Smooth muscle cell (in vitro differentiated cells): Measurements from ENCODE around the gene CROCC. TPM values are rescaled to one million over a fixed set of nuclear protein-coding genes. Genes with fewer than 3 reads are reported as not detected.

Source experiments
- DNase-seq: peaks from one replicate; lab custom pipeline; 2025; ENCODE audit not compliant: unreplicated experiment; lab: John Stamatoyannopoulos, UW
- H2AFZ ChIP-seq: fragments of 200-600 bp; sonication (generic); 2 replicates; pipeline ENCODE4 v1.6.0; 2016; ENCODE audit warnings: antibody characterized with exemption, low read depth, mild to moderate bottlenecking
- H3F3A ChIP-seq: fragments of 200-600 bp; sonication (generic); 2 replicates; pipeline ENCODE4 v1.6.0; 2017; ENCODE audit warnings: antibody characterized with exemption, low read depth
- H3K27ac ChIP-seq: fragments of 200-600 bp; sonication (generic); 2 replicates; pipeline ENCODE4 v1.5.1; 2016; ENCODE audit warnings: low read depth, mild to moderate bottlenecking
- H3K27me3 ChIP-seq: fragments of 200-600 bp; sonication (generic); 2 replicates; pipeline ENCODE4 v1.6.1; 2016; ENCODE audit warnings: low read depth, mild to moderate bottlenecking
- H3K36me3 ChIP-seq: fragments of 200-600 bp; sonication (generic); 2 replicates; pipeline ENCODE4 v1.5.1; 2016; ENCODE audit warnings: low read depth
- H3K4me1 ChIP-seq: fragments of 200-600 bp; sonication (generic); 2 replicates; pipeline ENCODE4 v1.5.1; 2016; ENCODE audit warnings: low read depth
- H3K4me2 ChIP-seq: fragments of 200-600 bp; sonication (generic); 2 replicates; pipeline ENCODE4 v1.6.0; 2016; ENCODE audit warnings: mild to moderate bottlenecking
- H3K4me3 ChIP-seq: fragments of 200-600 bp; sonication (generic); 2 replicates; pipeline ENCODE4 v1.5.1; 2016; ENCODE audit warnings: mild to moderate bottlenecking
- H3K79me2 ChIP-seq: fragments of 200-600 bp; sonication (generic); 2 replicates; pipeline ENCODE4 v1.6.0; 2016; ENCODE audit warnings: low read depth, mild to moderate bottlenecking
- H3K9ac ChIP-seq: fragments of 200-600 bp; sonication (generic); 2 replicates; pipeline ENCODE4 v1.6.0; 2016; ENCODE audit warnings: low read depth
- H3K9me3 ChIP-seq: fragments of 200-600 bp; sonication (generic); replicated peaks from 2 replicates; pipeline ENCODE4 v1.5.1; 2016; ENCODE audit warnings: low read depth
- H4K20me1 ChIP-seq: fragments of 200-600 bp; sonication (generic); 2 replicates; pipeline ENCODE4 v1.6.0; 2016; ENCODE audit warnings: low read depth
- WGBS: methylation state at CpG from one replicate; pipeline ENCODE4 v1.1.7; 2016; ENCODE audit warnings: low lambda C conversion rate; 5-methylcytosine and 5-hydroxymethylcytosine counted together
- polyA plus RNA-seq: library from polyadenylated mRNA; unstranded; fragments of >200 nt; fragmentation: Nextera tagmentation; extraction: Ambion mirVana; gene quantifications from 2 replicates; pipeline ENCODE4 v1.2.1, GENCODE V29; 2016
- total RNA-seq: library from RNA; depleted of rRNA; stranded (reverse); fragments of >200 nt; gene quantifications from 2 replicates; pipeline ENCODE4 v1.2.3, GENCODE V29; 2014
- TF ChIP-seq, protein P1 (sequence below): fragments of 200-600 bp; sonication (generic); IDR thresholded peaks from 2 replicates; pipeline ENCODE4 v1.5.1; 2017; ENCODE audit warnings: borderline replicate concordance, mild to moderate bottlenecking, antibody characterized with exemption; ENCODE audit not compliant: insufficient read depth, poor library complexity, severe bottlenecking

The CROCC gene
- total and polyA plus RNA-seq, 2 experiments from 2014 or later, result 19.7 to 24.0 TPM

- TF ChIP-seq, protein P1, sequence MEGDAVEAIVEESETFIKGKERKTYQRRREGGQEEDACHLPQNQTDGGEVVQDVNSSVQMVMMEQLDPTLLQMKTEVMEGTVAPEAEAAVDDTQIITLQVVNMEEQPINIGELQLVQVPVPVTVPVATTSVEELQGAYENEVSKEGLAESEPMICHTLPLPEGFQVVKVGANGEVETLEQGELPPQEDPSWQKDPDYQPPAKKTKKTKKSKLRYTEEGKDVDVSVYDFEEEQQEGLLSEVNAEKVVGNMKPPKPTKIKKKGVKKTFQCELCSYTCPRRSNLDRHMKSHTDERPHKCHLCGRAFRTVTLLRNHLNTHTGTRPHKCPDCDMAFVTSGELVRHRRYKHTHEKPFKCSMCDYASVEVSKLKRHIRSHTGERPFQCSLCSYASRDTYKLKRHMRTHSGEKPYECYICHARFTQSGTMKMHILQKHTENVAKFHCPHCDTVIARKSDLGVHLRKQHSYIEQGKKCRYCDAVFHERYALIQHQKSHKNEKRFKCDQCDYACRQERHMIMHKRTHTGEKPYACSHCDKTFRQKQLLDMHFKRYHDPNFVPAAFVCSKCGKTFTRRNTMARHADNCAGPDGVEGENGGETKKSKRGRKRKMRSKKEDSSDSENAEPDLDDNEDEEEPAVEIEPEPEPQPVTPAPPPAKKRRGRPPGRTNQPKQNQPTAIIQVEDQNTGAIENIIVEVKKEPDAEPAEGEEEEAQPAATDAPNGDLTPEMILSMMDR, result no peak
- Histone ChIP-seq H3K4me2 (no peak overlapping the region), H3K27ac (no peak overlapping the region), H4K20me1 (peaks cover 40% of the 10 kb centered on the region), H3K4me1 (no peaks in the 10 kb centered on the region), H3K27me3 (no peaks in the 10 kb centered on the region), H3K9me3 (no peaks in the 10 kb centered on the region), H3K36me3 (no peaks in the 10 kb centered on the region), H3K79me2 (no peaks in the 10 kb centered on the region), H3K9ac (no peak overlapping the region), H3K4me3 (no peak overlapping the region), H3F3A (no peaks in the 10 kb centered on the region), H2AFZ (no peak overlapping the region)
- no peak for DNase-seq
- WGBS, result 95% methylated on average over 22 of the region's 24 CpGs
Measured at GRCh38 chr1:17004466-17005364, 83.0 kb downstream of the CROCC start.

GRCh38 chr1:17005365-17005740 is 83.6 kb downstream of the CROCC start:
- Histone ChIP-seq H3K4me3 (no peak overlapping the region), H4K20me1 (peaks cover 46% of the 10 kb centered on the region), H3F3A (no peaks in the 10 kb centered on the region), H3K4me1 (no peaks in the 10 kb centered on the region), H3K79me2 (no peaks in the 10 kb centered on the region), H3K27ac (no peak overlapping the region), H2AFZ (no peak overlapping the region), H3K9ac (no peak overlapping the region), H3K4me2 (no peak overlapping the region), H3K27me3 (no peaks in the 10 kb centered on the region), H3K9me3 (no peaks in the 10 kb centered on the region), H3K36me3 (no peaks in the 10 kb centered on the region)
- 97% methylated on average over 19 of the region's 19 CpGs for WGBS
- TF ChIP-seq, protein P1, result no peak
- DNase-seq, result no peak

DNA sequence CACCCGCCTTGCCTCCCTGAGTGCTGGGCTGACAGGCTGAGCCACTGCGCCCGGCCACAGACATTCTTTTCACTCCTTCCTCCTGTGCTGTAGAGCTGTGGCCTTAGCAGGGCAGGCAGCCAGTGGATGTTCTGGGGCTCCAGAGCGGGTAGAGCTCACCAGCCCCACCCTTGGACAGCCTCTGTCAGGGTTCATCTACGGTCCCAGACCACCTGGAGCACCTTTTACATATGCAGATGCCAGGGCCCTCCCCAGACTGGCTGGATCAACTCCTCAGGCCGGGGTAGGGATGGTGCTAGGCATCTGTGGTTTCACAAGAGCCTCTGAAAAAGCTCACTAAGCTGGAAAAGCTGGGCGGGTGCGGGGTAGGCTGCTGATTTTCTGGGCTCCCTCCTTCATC is 85.4 kb downstream of the CROCC start:
- no peak overlapping the region for H2AFZ ChIP-seq
- TF ChIP-seq, protein P1, result no peak
- no peaks in the 10 kb centered on the region for H3K9me3 ChIP-seq
- 84% methylated on average over 8 of the region's 8 CpGs for WGBS
- no peaks in the 10 kb centered on the region for H3K79me2 ChIP-seq
- no peak overlapping the region for H3K9ac ChIP-seq
- H3K4me3 ChIP-seq, result no peak overlapping the region
- H3K27me3 ChIP-seq, result no peaks in the 10 kb centered on the region
- DNase-seq, result no peak
- peaks cover 2% of the 10 kb centered on the region for H3K4me1 ChIP-seq
- peaks cover 51% of the 10 kb centered on the region for H4K20me1 ChIP-seq
- H3K4me2 ChIP-seq, result no peak overlapping the region
- no peak overlapping the region for H3K27ac ChIP-seq
- no peaks in the 10 kb centered on the region for H3K36me3 ChIP-seq
- no peaks in the 10 kb centered on the region for H3F3A ChIP-seq
